Left ventricle myocardium superior (tissue), 1 donor: ENCODE data around the gene ADAM19. TPM values are rescaled to one million over a fixed set of nuclear protein-coding genes. Genes with fewer than 3 reads are reported as not detected.

Experiments
- ATAC-seq: fragments of 200-7000 bp; cut with Tn5 transposase; one replicate; pipeline ENCODE4 v1.9.1; 2020; ENCODE audit warnings: mild to moderate bottlenecking, moderate library complexity
- DNase-seq: peaks from one replicate; pipeline ENCODE4 v3.0.0-alpha.2; 2020
- intact Hi-C: fragments of 100-400 bp; cut with micrococcal nuclease; formaldehyde crosslinking; loops from one replicate; pipeline ENCODE4 v1.11.0; 2022
- total RNA-seq: library from RNA; stranded (reverse); fragmentation: NEBNext Ultra II Directional; extraction: Animal tissue kit (Norgen Biotek cat#: 25700); gene quantifications from one replicate; pipeline ENCODE4 v1.2.1, GENCODE V29; 2021
- donor health status: DM: no; HTN: yes; CAD: no; lungs with severe emphysema.

Gene ADAM19
- total RNA-seq, 1 donor from 2014 or later: 9.3 TPM

- DNase-seq (no peak), ATAC-seq (peak; percentile 21)
- intact Hi-C loops: no loop called here
Observed at GRCh38 chr5:157597277-157597676, 21.7 kb upstream of the ADAM19 start.

GRCh38 chr5:157596487-157596886 lies 20.9 kb upstream of the ADAM19 start:
- peak; percentile 29 for ATAC-seq
- intact Hi-C loops: no loop called here
- DNase-seq: no peak

- ATAC-seq: no peak
- intact Hi-C loops: no loop called here
- no peak for DNase-seq
Observed at GRCh38 chr5:157594675-157595459, 19.3 kb upstream of the ADAM19 start.

- intact Hi-C loops: no loop called here
- DNase-seq (no peak), ATAC-seq (peak; percentile 53)
Observed at GRCh38 chr5:157594257-157594656, 18.7 kb upstream of the ADAM19 start.

GRCh38 chr5:157593052-157593757 lies 17.6 kb upstream of the ADAM19 start:
- no peak for DNase-seq
- no peak for ATAC-seq
- intact Hi-C loops: no loop called here

GRCh38 chr5:157592594-157592993 lies 17.0 kb upstream of the ADAM19 start:
- intact Hi-C loops: no loop called here
- DNase-seq: no peak
- ATAC-seq: no peak

GRCh38 chr5:157590478-157590877 lies 14.9 kb upstream of the ADAM19 start:
- DNase-seq (no peak), ATAC-seq (no peak)
- intact Hi-C loops: no loop called here

- intact Hi-C loops: loop anchor here (10.0 kb wide), 1 partner anchor 130 kb away; no protein-coding TSS in a partner anchor
- DNase-seq: no peak
- ATAC-seq: no peak
Observed at GRCh38 chr5:157584628-157585027, 9.1 kb upstream of the ADAM19 start.

GRCh38 chr5:157582731-157583620 lies 7.4 kb upstream of the ADAM19 start:
- ATAC-seq (peak; percentile 97), DNase-seq (no peak)
- intact Hi-C loops: loop anchor here (10.0 kb wide), 1 partner anchor 132 kb away; no protein-coding TSS in a partner anchor

- intact Hi-C loops: loop anchor here (10.0 kb wide), 1 partner anchor 133 kb away; no protein-coding TSS in a partner anchor
- ATAC-seq (no peak), DNase-seq (no peak)
Observed at GRCh38 chr5:157581901-157582300, 6.3 kb upstream of the ADAM19 start.

- ATAC-seq (no peak), DNase-seq (no peak)
- intact Hi-C loops: no loop called here
Observed at GRCh38 chr5:157578079-157578780, 2.7 kb upstream of the ADAM19 start.

GRCh38 chr5:157576678-157577077 lies 1.1 kb upstream of the ADAM19 start:
- ATAC-seq: no peak
- no peak for DNase-seq
- intact Hi-C loops: no loop called here

- intact Hi-C loops: no loop called here
- ATAC-seq (peak; percentile 56), DNase-seq (peak; percentile 69)
Observed at GRCh38 chr5:157574456-157575380, 857 bp downstream of the ADAM19 start.

GRCh38 chr5:157571357-157571827 lies 4.2 kb downstream of the ADAM19 start:
- ATAC-seq: peak; percentile 25
- no peak for DNase-seq
- intact Hi-C loops: no loop called here

- ATAC-seq: no peak
- intact Hi-C loops: no loop called here
Observed at GRCh38 chr5:157570531-157571200, 4.9 kb downstream of the ADAM19 start.

GRCh38 chr5:157568720-157569119 lies 6.9 kb downstream of the ADAM19 start:
- intact Hi-C loops: loop anchor here (10.0 kb wide), 1 partner anchor 54 kb away; no protein-coding TSS in a partner anchor
- DNase-seq (no peak), ATAC-seq (no peak)

More at GRCh38 chr5:157570531-157571200, 4.9 kb downstream of the ADAM19 start:
- no peak for DNase-seq

GRCh38 chr5:157568222-157568621 lies 7.4 kb downstream of the ADAM19 start:
- no peak for DNase-seq
- intact Hi-C loops: loop anchor here (10.0 kb wide), 1 partner anchor 53 kb away; no protein-coding TSS in a partner anchor
- ATAC-seq: no peak
